T47D (cell line): ENCODE results near the gene LRRC4.

ENCODE experiments used
- DNase-seq, 2 experiments: peaks; one replicate each; pipeline versions ENCODE4 v3.0.0 to v3.0.0-alpha.2; 2011 to 2012; ENCODE audit warnings: low read depth in 1 of 2, low spot score in 1 of 2
- JUND ChIP-seq: IDR thresholded peaks from 2 replicates; pipeline ENCODE4 v1.6.1; 2012; ENCODE audit warnings: low read depth
- in situ Hi-C: cut with HindIII; loops from 2 replicates; pipeline ENCODE4 v1.10.0; 2016; ENCODE audit warnings: low sequenced_read_pairs, low pct_unique_long_range_greater_than_20kb

LRRC4 gene

GRCh38 chr7:128069373-128070364, 38.4 kb upstream of the LRRC4 start:
- no peak for DNase-seq
- no peak for TF ChIP-seq JUND
- in situ Hi-C loops, result no loop called here

- no peak for TF ChIP-seq JUND
- DNase-seq, result no peak
- in situ Hi-C loops, result no loop called here
These were observed 37.5 kb upstream of the LRRC4 start for GRCh38 chr7:128068785-128069184.

- DNase-seq, result no peak
- in situ Hi-C loops, result no loop called here
- TF ChIP-seq JUND, result no peak
These were observed 36.7 kb upstream of the LRRC4 start for GRCh38 chr7:128067983-128068382.

GRCh38 chr7:128066858-128067257, 35.6 kb upstream of the LRRC4 start:
- TF ChIP-seq JUND, result no peak
- in situ Hi-C loops, result no loop called here
- peak in 1 of 2 experiments; percentile 6 for DNase-seq

- no peak for TF ChIP-seq JUND
- in situ Hi-C loops, result no loop called here
- DNase-seq, result no peak
These were observed 35.2 kb upstream of the LRRC4 start for GRCh38 chr7:128066395-128066794.

- DNase-seq, result no peak
- in situ Hi-C loops, result no loop called here
- no peak for TF ChIP-seq JUND
These were observed 34.6 kb upstream of the LRRC4 start for GRCh38 chr7:128065872-128066271.

- DNase-seq, result no peak
- in situ Hi-C loops, result no loop called here
- no peak for TF ChIP-seq JUND
These were observed 31.9 kb upstream of the LRRC4 start for GRCh38 chr7:128063088-128063487.

- no peak for DNase-seq
- in situ Hi-C loops, result no loop called here
- no peak for TF ChIP-seq JUND
These were observed 28.8 kb upstream of the LRRC4 start for GRCh38 chr7:128060018-128060417.

GRCh38 chr7:128059143-128059988, 28.1 kb upstream of the LRRC4 start:
- in situ Hi-C loops, result no loop called here
- TF ChIP-seq JUND, result no peak
- peak in 1 of 2 experiments; percentile 74 for DNase-seq

- TF ChIP-seq JUND, result no peak
- in situ Hi-C loops, result no loop called here
- no peak for DNase-seq
These were observed 26.7 kb upstream of the LRRC4 start for GRCh38 chr7:128057909-128058308.

GRCh38 chr7:128056901-128057300, 25.7 kb upstream of the LRRC4 start:
- no peak for DNase-seq
- TF ChIP-seq JUND, result no peak
- in situ Hi-C loops, result no loop called here

GRCh38 chr7:128055637-128056036, 24.4 kb upstream of the LRRC4 start:
- DNase-seq, result no peak
- TF ChIP-seq JUND, result no peak
- in situ Hi-C loops, result no loop called here

- DNase-seq, result no peak
- TF ChIP-seq JUND, result no peak
- in situ Hi-C loops, result no loop called here
These were observed 23.3 kb upstream of the LRRC4 start for GRCh38 chr7:128054511-128054910.
